K562 (cell line): Measurements from ENCODE around the gene ARHGEF18. TPM values are rescaled to one million over a fixed set of nuclear protein-coding genes. Genes with fewer than 3 reads are reported as not detected.

Source experiments
- ATAC-seq: fragments of 200-7000 bp; cut with Tn5 transposase; 3 replicates; pipeline ENCODE4 v1.9.1; 2020; ENCODE audit warnings: moderate library complexity
- BruUV-seq: library from RNA; stranded (reverse); fragments of 400-500 nt; replicated peaks from 2 replicates; lab custom pipeline; 2021; lab: Mats Ljungman, UMichigan
- CTCF ChIA-PET: fragments of 300-600 bp; formaldehyde crosslinking; extraction: SDS; loops from one replicate; lab custom pipeline; 2021; ENCODE audit warnings: low intra/inter-chr PET ratio; lab: Yijun Ruan, JAX
- POLR2A ChIA-PET: fragments of 300-600, 350-650 bp; sonication (Branson Sonifier 250); formaldehyde crosslinking; extraction: SDS; loops from one replicate; lab custom pipeline; 2021; ENCODE audit warnings: antibody characterized with exemption, inconsistent platforms; lab: Yijun Ruan, JAX
- DNase-seq, 4 experiments: peaks; one replicate each; pipeline versions ENCODE4 v3.0.0 to v3.0.0-alpha.2; 2011 to 2018; ENCODE audit warnings: low spot score in 3 of 4, mixed read lengths in 3 of 4; ENCODE audit errors: extremely low read depth in 1 of 4
- FAIRE-seq: peaks from 2 replicates; lab custom pipeline; 2011; peaks lifted over from hg19 to GRCh38; lab: Jason Lieb, UNC
- H2AFZ ChIP-seq: 2 replicates; pipeline ENCODE4 v1.6.0; 2011; ENCODE audit warnings: low read depth, low read length, control low read depth, inconsistent platforms
- H3K27ac ChIP-seq: fragments of 200-600 bp; 3 replicates; pipeline ENCODE4 v1.8.0; 2011; ENCODE audit warnings: low read depth, mild to moderate bottlenecking, control low read depth, inconsistent platforms, low read length, moderate library complexity, mixed read lengths; ENCODE audit errors: extremely low read depth
- H3K27me3 ChIP-seq, 2 experiments: fragments of 300-600 bp in 1 of 2; 2 replicates in 1 of 2; 3 replicates in 1 of 2; pipeline versions ENCODE4 v1.6.0 to v1.8.0; 2011; ENCODE audit warnings: inconsistent platforms in 2 of 2, low read length in 2 of 2, mild to moderate bottlenecking in 1 of 2, mixed read lengths in 1 of 2, moderate library complexity in 1 of 2; ENCODE audit not compliant: control insufficient read depth in 2 of 2, insufficient read depth in 2 of 2
- H3K36me3 ChIP-seq: fragments of 300-600 bp; 3 replicates; pipeline ENCODE4 v1.8.0; 2011; ENCODE audit warnings: mild to moderate bottlenecking, low read length, inconsistent platforms; ENCODE audit not compliant: control insufficient read depth, insufficient read depth
- H3K4me1 ChIP-seq, 2 experiments: fragments of 200-600 bp in 1 of 2; replicated peaks in 1 of 2; 2 replicates in 1 of 2; 3 replicates in 1 of 2; pipeline versions ENCODE4 v1.5.1 to v1.8.0; 2011; ENCODE audit warnings: inconsistent platforms in 2 of 2, low read length in 2 of 2, mild to moderate bottlenecking in 1 of 2, mixed read lengths in 1 of 2, moderate library complexity in 1 of 2; ENCODE audit not compliant: control insufficient read depth in 2 of 2, insufficient read depth in 2 of 2
- H3K4me2 ChIP-seq: 2 replicates; pipeline ENCODE4 v1.6.1; 2011; ENCODE audit warnings: low read length, control low read depth, inconsistent platforms, mixed read lengths; ENCODE audit not compliant: insufficient read depth
- H3K4me3 ChIP-seq: fragments of 200-600 bp; sonication (generic), shearing (Covaris generic); 2 replicates; pipeline ENCODE4 v1.5.1; 2016; ENCODE audit warnings: control low read depth, inconsistent platforms
- H3K79me2 ChIP-seq: fragments of 200-600 bp; 3 replicates; pipeline ENCODE4 v1.8.0; 2011; ENCODE audit warnings: low read length, inconsistent platforms; ENCODE audit not compliant: control insufficient read depth, insufficient read depth
- H3K9ac ChIP-seq, 2 experiments: 2 replicates each; pipeline versions ENCODE4 v1.6.0 to v1.6.1; 2011; ENCODE audit warnings: low read depth in 2 of 2, low read length in 2 of 2, control low read depth in 1 of 2, inconsistent platforms in 1 of 2, mild to moderate bottlenecking in 1 of 2, mixed read lengths in 1 of 2; ENCODE audit not compliant: insufficient read depth in 1 of 2
- H3K9me1 ChIP-seq: one replicate; pipeline ENCODE4 v1.6.0; 2011; ENCODE audit warnings: inconsistent platforms, mild to moderate bottlenecking, low read length, moderate library complexity; ENCODE audit not compliant: control insufficient read depth, insufficient read depth
- H3K9me3 ChIP-seq: replicated peaks from 2 replicates; pipeline ENCODE4 v1.5.1; 2011; ENCODE audit warnings: low read depth, low read length, inconsistent platforms; ENCODE audit not compliant: control insufficient read depth, insufficient read depth
- H4K20me1 ChIP-seq: replicated peaks from 2 replicates; pipeline ENCODE4 v1.6.1; 2011; ENCODE audit warnings: low read length, inconsistent platforms, mixed read lengths; ENCODE audit not compliant: control insufficient read depth, insufficient read depth
- BRD4 ChIP-seq: fragments of 200-600 bp; sonication (generic); IDR thresholded peaks from 2 replicates; pipeline ENCODE4 v1.6.1; 2017; ENCODE audit warnings: inconsistent platforms
- CCNT2 ChIP-seq: IDR thresholded peaks from 2 replicates; pipeline ENCODE4 v1.6.1; 2011; ENCODE audit warnings: borderline replicate concordance, low read depth, mild to moderate bottlenecking, moderate library complexity, mixed read lengths, low read length; ENCODE audit not compliant: insufficient read length; ENCODE audit errors: extremely low read depth
- CREB1 ChIP-seq, 2 experiments: sonication (generic) in 1 of 2; formaldehyde crosslinking in 1 of 2; IDR thresholded peaks; 2 replicates each; pipeline versions ENCODE4 v1.6.1 to v1.8.0; 2012 to 2022; ENCODE audit warnings: inconsistent platforms in 1 of 2, mild to moderate bottlenecking in 1 of 2, missing genetic modification reagents in 1 of 2, moderate library complexity in 1 of 2
- EHMT2 ChIP-seq: fragments of 450-650 bp; IDR thresholded peaks from 2 replicates; pipeline ENCODE4 v1.6.1; 2018; ENCODE audit warnings: antibody characterized with exemption
- NR4A1 ChIP-seq, 2 experiments: fragments of 250-450 bp in 1 of 2; fragments of 450-650 bp in 1 of 2; sonication (Bioruptor Pico) in 1 of 2; IDR thresholded peaks; 2 replicates each; pipeline versions ENCODE4 v1.4.0 to v1.6.1; 2016 to 2020; ENCODE audit warnings: mild to moderate bottlenecking in 2 of 2, missing compliant biosample characterization in 1 of 2, missing genetic modification characterization in 1 of 2, moderate library complexity in 1 of 2
- POLR2H ChIP-seq: IDR thresholded peaks from 2 replicates; pipeline ENCODE4 v1.6.1; 2016; ENCODE audit warnings: missing genetic modification characterization, low read depth, mild to moderate bottlenecking, control low read depth, missing compliant biosample characterization, moderate library complexity
- PTBP1 ChIP-seq: fragments of 200-400 bp; formaldehyde crosslinking; IDR thresholded peaks from 2 replicates; pipeline ENCODE4 v1.6.1; 2017; ENCODE audit warnings: low read depth, low read length
- RAD51 ChIP-seq: fragments of 450-650 bp; IDR thresholded peaks from 2 replicates; pipeline ENCODE4 v1.7.1; 2016; ENCODE audit warnings: low read depth, mild to moderate bottlenecking, borderline replicate concordance
- THAP12 ChIP-seq: fragments of 250-450 bp; sonication (Bioruptor Pico); IDR thresholded peaks from 2 replicates; pipeline ENCODE4 v1.9.0; 2021; ENCODE audit warnings: mild to moderate bottlenecking, inconsistent platforms
- ZFP36 ChIP-seq: fragments of 150-350 bp; IDR thresholded peaks from 2 replicates; pipeline ENCODE4 v1.6.1; 2018; ENCODE audit warnings: low read length, low read depth; ENCODE audit not compliant: partially characterized antibody
- ZNF12 ChIP-seq: sonication (generic); formaldehyde crosslinking; IDR thresholded peaks from 2 replicates; pipeline ENCODE4 v1.4.0; 2020; ENCODE audit warnings: mild to moderate bottlenecking, missing genetic modification reagents
- ZNF217 ChIP-seq: sonication (generic); formaldehyde crosslinking; IDR thresholded peaks from 2 replicates; pipeline ENCODE4 v1.8.0; 2022; ENCODE audit warnings: mild to moderate bottlenecking, missing genetic modification reagents
- ZNF274 ChIP-seq: IDR thresholded peaks from 2 replicates; pipeline ENCODE4 v1.6.1; 2011; ENCODE audit warnings: low read depth, mild to moderate bottlenecking, low read length, moderate library complexity, borderline replicate concordance
- ZNF41 ChIP-seq: fragments of 250-450 bp; sonication (Bioruptor Pico); conservative IDR thresholded peaks from 2 replicates; pipeline ENCODE4 v1.4.0; 2020; ENCODE audit warnings: mild to moderate bottlenecking
- in situ Hi-C: fragments of 300-500 bp; cut with MboI; formaldehyde crosslinking; loops from 4 replicates; pipeline ENCODE4 v1.15.0; 2018; ENCODE audit warnings: inconsistent platforms, mixed read lengths
- intact Hi-C: fragments of 100-400 bp; cut with micrococcal nuclease; formaldehyde crosslinking; loops from 2 replicates; pipeline ENCODE4 v1.14.2; 2022
- polyA plus RNA-seq, 8 experiments: library from polyadenylated mRNA; depleted of rRNA in 4 of 8; stranded (reverse) in 5 of 8; unstranded in 3 of 8; fragments of >200 nt; fragmentation: Nextera tagmentation in 2 of 8; fragmentation: Illumina TruSeq in 1 of 8; extraction: Ambion mirVana in 2 of 8; extraction: Trizol in 1 of 8; gene quantifications; 2 replicates each; pipeline versions ENCODE4 v1.2.1 to v1.2.3, GENCODE V29; 2011 to 2014; ENCODE audit warnings: inconsistent platforms in 1 of 8, missing spikeins in 1 of 8
- total RNA-seq, 7 experiments: library from RNA; depleted of rRNA in 6 of 7; stranded (reverse); fragments of >200 nt in 6 of 7; fragmentation: Illumina TruSeq in 2 of 7; extraction: Trizol in 2 of 7; gene quantifications; 2 replicates each; pipeline versions ENCODE4 v1.2.1 to v1.2.3, GENCODE V29; 2011 to 2021; ENCODE audit warnings: low replicate concordance in 1 of 7

ARHGEF18 gene
- total and polyA plus RNA-seq, 9 of the 15 experiments (the other 6 are each of a cell fraction or from before 2014, with no cell fraction given): 0.04 to 16.5 (median 4.5) TPM

- H3K4me1 ChIP-seq: no peaks in the 10 kb centered on the region
- no peaks in the 10 kb centered on the region for H3K9me1 ChIP-seq
- no peak overlapping the region for H3K4me2 ChIP-seq
- peaks cover 0 to 21% of the 10 kb centered on the region in 2 experiments; a peak in 2 of 5 replicates for H3K27me3 ChIP-seq
- ChIA-PET POLR2A (interaction anchor here (0.8 kb wide), 1 partner anchor 10 kb away, joined by 5 read pairs; no protein-coding TSS in a partner anchor), CTCF (no interaction called here)
- ATAC-seq: no peak
- DNase-seq: no peak
- BruUV-seq: no TSS peak
- FAIRE-seq: no peak
- in situ Hi-C loops (loop anchor here (10.0 kb wide), 2 partner anchors 327 to 447 kb away; partner anchors contain the start of gene TRAPPC5), intact Hi-C loops (loop anchor here (10.0 kb wide), 1 partner anchor 327 kb away; the partner anchor contains the start of gene TRAPPC5)
- H4K20me1 ChIP-seq: 0 out of 2 replicates have a peak, but pooled peaks cover 4% of the 10 kb centered on the region
- no peaks in the 10 kb centered on the region for H3K79me2 ChIP-seq
- no peaks in the 10 kb centered on the region for H3K36me3 ChIP-seq
- TF ChIP-seq ZNF41 (no peak), ZNF12 (no peak), RAD51 (no peak), ZNF274 (no peak), PTBP1 (no peak), POLR2H (tag) (no peak), BRD4 (no peak), CCNT2 (no peak), EHMT2 (no peak), CREB1 (IDR thresholded peaks at IDR 0.05) (no peak), CREB1 (CRISPR knock-in tag; IDR thresholded peaks at IDR 0.05) (no peak), THAP12 (CRISPR knock-in tag) (no peak), ZFP36 (no peak), ZNF217 (CRISPR knock-in tag) (no peak), NR4A1 (CRISPR knock-in tag; IDR thresholded peaks at IDR 0.05) (no peak), NR4A1 (tag; IDR thresholded peaks at IDR 0.05) (no peak)
- no peak overlapping the region for H3K27ac ChIP-seq
- H3K9me3 ChIP-seq: no peaks in the 10 kb centered on the region
- no peak overlapping the region for H2AFZ ChIP-seq
- no peak overlapping the region for H3K4me3 ChIP-seq
- H3K9ac ChIP-seq: no peak overlapping the region
These were observed 9.4 kb downstream of the ARHGEF18 start for GRCh38 chr19:7358102-7358597.
